Natural killer cell (primary cell): Measurements from ENCODE around the gene FOXP3. TPM values are rescaled to one million over a fixed set of nuclear protein-coding genes. Genes with fewer than 3 reads are reported as not detected.

ENCODE experiments used
- ATAC-seq, 3 donors: fragments of 150-1000 bp in 2 of 3; fragments of 200-7000 bp in 1 of 3; cut with Tn5 transposase; 1 replicate in 1 of 3; 2 replicates in 2 of 3; pipeline ENCODE4 v1.10.0; 2021; ENCODE audit warnings: mild to moderate bottlenecking in 2 of 3, moderate library complexity in 2 of 3
- DNase-seq, 2 donors: peaks; one replicate each; pipeline versions ENCODE4 v3.0.0 to v3.0.0-alpha.2; 2013 to 2021; ENCODE audit warnings: mixed read lengths in 1 of 2
- H3K27ac ChIP-seq: one replicate; pipeline ENCODE4 v1.5.1; 2013; ENCODE audit warnings: mild to moderate bottlenecking, low read length
- H3K27me3 ChIP-seq: one replicate; pipeline ENCODE4 v1.6.1; 2013; ENCODE audit warnings: low read length; ENCODE audit not compliant: control insufficient read depth, insufficient read depth
- H3K36me3 ChIP-seq: one replicate; pipeline ENCODE4 v1.6.1; 2013; ENCODE audit warnings: low read length; ENCODE audit not compliant: control insufficient read depth, insufficient read depth
- H3K4me1 ChIP-seq: one replicate; pipeline ENCODE4 v1.6.1; 2013; ENCODE audit warnings: low read length; ENCODE audit not compliant: control insufficient read depth, insufficient read depth
- H3K4me3 ChIP-seq: one replicate; pipeline ENCODE4 v1.5.1; 2013; ENCODE audit warnings: low read length
- H3K9me3 ChIP-seq: one replicate; pipeline ENCODE4 v1.6.1; 2013; ENCODE audit warnings: low read length; ENCODE audit not compliant: control insufficient read depth, insufficient read depth
- H3K27ac Mint-ChIP-seq, 2 donors: one replicate each; pipeline ENCODE4 v1.8.0; 2022; ENCODE audit warnings: mild to moderate bottlenecking in 2 of 2, mixed read lengths in 2 of 2, moderate library complexity in 1 of 2
- H3K27me3 Mint-ChIP-seq, 2 donors: one replicate each; pipeline ENCODE4 v1.8.0; 2022; ENCODE audit warnings: low read depth in 2 of 2, mixed read lengths in 2 of 2
- H3K36me3 Mint-ChIP-seq: one replicate; pipeline ENCODE4 v1.8.0; 2022; ENCODE audit warnings: mixed read lengths
- H3K4me1 Mint-ChIP-seq, 2 donors: one replicate each; pipeline ENCODE4 v1.8.0; 2022; ENCODE audit warnings: mixed read lengths in 2 of 2
- H3K4me3 Mint-ChIP-seq: one replicate; pipeline ENCODE4 v1.8.0; 2022; ENCODE audit warnings: mild to moderate bottlenecking, moderate library complexity, mixed read lengths
- H3K9me3 Mint-ChIP-seq, 2 donors: one replicate each; pipeline ENCODE4 v1.8.0; 2022; ENCODE audit warnings: mixed read lengths in 2 of 2
- WGBS: methylation state at CpG from one replicate; pipeline ENCODE4 v1.1.7; 2013; ENCODE audit warnings: missing lambda C conversion rate; ENCODE audit not compliant: insufficient coverage; 5-methylcytosine and 5-hydroxymethylcytosine counted together
- intact Hi-C: fragments of 100-400 bp; cut with micrococcal nuclease; formaldehyde crosslinking; loops from one replicate; pipeline ENCODE4 v1.14.2; 2022
- total RNA-seq, 4 donors: library from RNA; stranded (reverse); fragments of 120-200 nt in 1 of 4; gene quantifications; one replicate each; pipeline versions ENCODE4 v1.2.3 to v1.2.4, GENCODE V29; 2013 to 2022
- TF ChIP-seq, protein P1 (sequence below): fragments of 200-600 bp; IDR thresholded peaks from one replicate; pipeline ENCODE4 v1.8.0; 2022; ENCODE audit warnings: antibody characterized with exemption

Gene FOXP3
- total RNA-seq, 3 donors from 2014 or later (not counting 1 experiment from before 2014, with no cell fraction given), result 0.09 to 0.32 (median 0.20) TPM

DNA sequence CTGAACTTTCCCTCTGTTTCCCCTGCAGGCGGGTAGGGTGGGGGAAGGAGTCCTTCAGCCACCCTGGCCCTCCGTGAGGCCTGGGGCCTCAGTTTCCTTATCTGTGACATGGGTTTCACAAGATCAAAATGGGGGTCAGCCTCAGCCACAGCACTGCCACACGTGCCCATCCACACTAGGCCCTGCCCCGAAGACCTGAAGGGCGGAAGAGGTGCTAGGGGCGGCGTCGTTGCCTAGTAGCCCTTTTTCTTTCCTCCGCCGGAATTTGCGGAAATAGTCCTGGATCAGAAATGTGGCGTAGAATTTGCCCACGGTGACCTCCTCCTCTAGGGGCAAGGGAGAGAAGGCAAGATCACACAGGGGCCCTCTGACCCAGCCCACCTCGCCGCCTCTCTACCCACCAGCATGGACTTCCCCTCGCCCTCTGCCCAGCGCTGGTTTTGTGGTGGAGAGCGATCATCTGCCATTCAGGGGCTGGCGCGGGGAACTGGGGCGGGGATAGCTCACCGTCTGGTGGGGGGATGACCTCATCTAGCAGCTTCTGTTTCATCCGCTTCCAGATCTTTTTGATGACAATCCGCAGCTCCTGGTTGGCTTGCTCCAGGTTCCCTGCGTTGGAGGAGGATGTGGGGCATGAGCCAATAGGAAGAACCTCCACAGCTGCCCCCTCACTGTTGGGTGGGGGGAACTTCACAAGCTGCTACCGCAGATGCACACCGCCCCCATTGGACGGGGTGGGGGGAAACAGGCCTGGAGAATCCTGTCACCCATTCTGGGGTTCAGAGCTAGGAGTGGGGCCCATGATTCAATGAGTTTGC lies 54.9 kb downstream of the FOXP3 start:
- intact Hi-C loops, result no loop called here
- H3K27ac ChIP-seq, result no peak overlapping the region
- no peaks in the 10 kb centered on the region for H3K4me1 Mint-ChIP-seq
- 40% methylated on average over 24 of the region's 28 CpGs for WGBS
- H3K36me3 Mint-ChIP-seq, result no peaks in the 10 kb centered on the region
- peak; percentile 54 to 84 (median 77) for ATAC-seq
- no peaks in the 10 kb centered on the region for H3K36me3 ChIP-seq
- H3K9me3 ChIP-seq, result no peaks in the 10 kb centered on the region
- H3K9me3 Mint-ChIP-seq, result no peaks in the 10 kb centered on the region
- peak in 1 of 2 donors; percentile 4 for DNase-seq
- no peaks in the 10 kb centered on the region for H3K4me1 ChIP-seq
- peaks cover 0 to 4% of the 10 kb centered on the region in 2 donors for H3K27me3 Mint-ChIP-seq
- H3K27ac Mint-ChIP-seq, result no peak overlapping the region
- H3K4me3 ChIP-seq, result no peak overlapping the region
- TF ChIP-seq, protein P1, sequence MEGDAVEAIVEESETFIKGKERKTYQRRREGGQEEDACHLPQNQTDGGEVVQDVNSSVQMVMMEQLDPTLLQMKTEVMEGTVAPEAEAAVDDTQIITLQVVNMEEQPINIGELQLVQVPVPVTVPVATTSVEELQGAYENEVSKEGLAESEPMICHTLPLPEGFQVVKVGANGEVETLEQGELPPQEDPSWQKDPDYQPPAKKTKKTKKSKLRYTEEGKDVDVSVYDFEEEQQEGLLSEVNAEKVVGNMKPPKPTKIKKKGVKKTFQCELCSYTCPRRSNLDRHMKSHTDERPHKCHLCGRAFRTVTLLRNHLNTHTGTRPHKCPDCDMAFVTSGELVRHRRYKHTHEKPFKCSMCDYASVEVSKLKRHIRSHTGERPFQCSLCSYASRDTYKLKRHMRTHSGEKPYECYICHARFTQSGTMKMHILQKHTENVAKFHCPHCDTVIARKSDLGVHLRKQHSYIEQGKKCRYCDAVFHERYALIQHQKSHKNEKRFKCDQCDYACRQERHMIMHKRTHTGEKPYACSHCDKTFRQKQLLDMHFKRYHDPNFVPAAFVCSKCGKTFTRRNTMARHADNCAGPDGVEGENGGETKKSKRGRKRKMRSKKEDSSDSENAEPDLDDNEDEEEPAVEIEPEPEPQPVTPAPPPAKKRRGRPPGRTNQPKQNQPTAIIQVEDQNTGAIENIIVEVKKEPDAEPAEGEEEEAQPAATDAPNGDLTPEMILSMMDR, result no peak
- H3K27me3 ChIP-seq, result no peaks in the 10 kb centered on the region
- peak overlapping the region; percentile 42 for H3K4me3 Mint-ChIP-seq

DNA sequence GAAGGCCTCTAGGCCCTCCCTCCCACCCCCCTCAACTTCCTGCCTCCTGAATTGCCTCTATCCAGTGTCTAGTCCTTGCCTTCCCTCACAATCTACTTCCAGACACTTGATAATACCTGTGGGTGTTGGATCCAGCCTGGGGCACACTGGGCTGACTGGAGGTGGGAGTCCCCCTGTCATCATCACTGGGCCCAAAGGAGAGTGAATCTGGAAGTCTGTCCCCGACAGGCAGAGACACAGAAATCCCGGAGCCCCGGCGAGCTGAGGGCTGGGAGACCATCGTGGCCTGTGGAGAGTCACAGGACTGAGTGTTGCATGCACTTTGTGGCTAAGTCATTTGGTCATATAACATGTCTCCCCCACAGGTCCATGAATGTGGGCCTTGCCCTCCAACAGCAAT lies 56.1 kb downstream of the FOXP3 start:
- intact Hi-C loops, result no loop called here
- Histone ChIP-seq H3K4me1 (no peaks in the 10 kb centered on the region), H3K36me3 (no peaks in the 10 kb centered on the region), H3K9me3 (no peaks in the 10 kb centered on the region), H3K4me3 (no peak overlapping the region), H3K27me3 (no peaks in the 10 kb centered on the region), H3K27ac (no peak overlapping the region)
- no peak overlapping the region for H3K4me3 Mint-ChIP-seq
- H3K4me1 Mint-ChIP-seq, result no peaks in the 10 kb centered on the region
- no peaks in the 10 kb centered on the region for H3K36me3 Mint-ChIP-seq
- H3K27me3 Mint-ChIP-seq, result peaks cover 0 to 4% of the 10 kb centered on the region in 2 donors
- TF ChIP-seq, protein P1, result no peak
- ATAC-seq (no peak), DNase-seq (no peak)
- 93% methylated on average over 5 of the region's 5 CpGs for WGBS
- H3K27ac Mint-ChIP-seq, result no peak overlapping the region
- no peaks in the 10 kb centered on the region for H3K9me3 Mint-ChIP-seq

DNA sequence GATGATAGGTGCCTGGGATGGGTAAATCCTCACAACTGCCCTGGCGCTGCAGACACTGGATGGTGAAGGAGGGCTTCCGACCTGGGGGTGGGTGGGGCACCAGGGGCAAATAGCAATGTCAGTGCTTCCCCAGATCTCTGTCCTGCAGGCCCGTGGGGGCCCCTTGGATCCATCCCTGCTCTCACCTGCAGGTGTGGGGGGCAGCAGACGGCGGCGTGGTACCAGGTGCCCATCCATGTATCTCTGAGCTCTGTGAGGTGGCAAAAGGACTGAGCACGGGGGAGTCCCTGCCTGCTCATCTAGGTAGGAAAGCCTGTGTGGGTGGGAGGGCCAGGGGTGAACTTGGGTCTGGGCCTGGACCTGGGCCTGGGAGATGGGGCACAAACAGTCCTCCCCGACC lies 58.0 kb downstream of the FOXP3 start:
- H3K4me1 Mint-ChIP-seq, result no peaks in the 10 kb centered on the region
- no peaks in the 10 kb centered on the region for H3K27me3 ChIP-seq
- H3K4me1 ChIP-seq, result no peaks in the 10 kb centered on the region
- intact Hi-C loops, result no loop called here
- no peak overlapping the region for H3K27ac Mint-ChIP-seq
- H3K27ac ChIP-seq, result no peak overlapping the region
- no peaks in the 10 kb centered on the region for H3K9me3 Mint-ChIP-seq
- no peaks in the 10 kb centered on the region for H3K27me3 Mint-ChIP-seq
- WGBS, result 79% methylated on average over 7 of the region's 8 CpGs
- H3K4me3 Mint-ChIP-seq, result no peak overlapping the region
- TF ChIP-seq, protein P1, result no peak
- DNase-seq (no peak), ATAC-seq (no peak)
- H3K36me3 ChIP-seq, result no peaks in the 10 kb centered on the region
- H3K9me3 ChIP-seq, result no peaks in the 10 kb centered on the region
- H3K36me3 Mint-ChIP-seq, result no peaks in the 10 kb centered on the region
- no peak overlapping the region for H3K4me3 ChIP-seq
